ENCODE measurements around the gene GIPR. TPM values are rescaled to one million over a fixed set of nuclear protein-coding genes. Genes with fewer than 3 reads are reported as not detected.
"Not testable (repeated sequence)": the region's sequence is repeated elsewhere in the genome, so short reads cannot be mapped to it uniquely, and the experiment has no call there.

Gene GIPR
- polyA plus RNA-seq, 1 donor from 2014 or later, result 6.4 TPM

- H3F3A ChIP-seq (ENCODE audit: insufficient read depth, low read length, poor library complexity, severe bottlenecking), result no peaks in the 10 kb centered on the region
- peaks cover 37% of the 10 kb centered on the region for H3K79me2 ChIP-seq (replicated peaks; ENCODE audit: insufficient read depth, low read length)
- no peaks in the 10 kb centered on the region for H3K27me3 ChIP-seq (ENCODE audit: insufficient read depth, low read depth, low read length)
- H2AFZ ChIP-seq (ENCODE audit: low read depth, low read length), result peak overlapping the region; percentile 46
- H3K4me2 ChIP-seq (ENCODE audit: low read length), result peak overlapping the region; percentile 90
- peak overlapping the region; percentile 83 for H3K4me3 ChIP-seq (ENCODE audit: low read length)
- no peaks in the 10 kb centered on the region for H3K36me3 ChIP-seq (ENCODE audit: insufficient read depth, low read length)
- peak; percentile 90 for TF ChIP-seq POLR2AphosphoS5 (IDR thresholded peaks at IDR 0.05)
- TF ChIP-seq MXI1 (conservative IDR thresholded peaks at IDR 0.05; ENCODE audit: poor library complexity, severe bottlenecking), result peak; percentile 17
- peak; percentile 95 for TF ChIP-seq EP300 (conservative IDR thresholded peaks at IDR 0.05; ENCODE audit: poor library complexity, severe bottlenecking)
- no peak for TF ChIP-seq SMC3 (conservative IDR thresholded peaks at IDR 0.05; ENCODE audit: poor library complexity)
- peak; percentile 32 for TF ChIP-seq REST (IDR thresholded peaks at IDR 0.05; ENCODE audit: borderline replicate concordance)
- no peak for TF ChIP-seq EZH2 (IDR thresholded peaks at IDR 0.05; ENCODE audit: borderline replicate concordance, insufficient read depth, low read length, poor library complexity, severe bottlenecking)
- TF ChIP-seq TAF1 (IDR thresholded peaks at IDR 0.05; ENCODE audit: low read depth), result peak; percentile 47
- TF ChIP-seq, protein P1, sequence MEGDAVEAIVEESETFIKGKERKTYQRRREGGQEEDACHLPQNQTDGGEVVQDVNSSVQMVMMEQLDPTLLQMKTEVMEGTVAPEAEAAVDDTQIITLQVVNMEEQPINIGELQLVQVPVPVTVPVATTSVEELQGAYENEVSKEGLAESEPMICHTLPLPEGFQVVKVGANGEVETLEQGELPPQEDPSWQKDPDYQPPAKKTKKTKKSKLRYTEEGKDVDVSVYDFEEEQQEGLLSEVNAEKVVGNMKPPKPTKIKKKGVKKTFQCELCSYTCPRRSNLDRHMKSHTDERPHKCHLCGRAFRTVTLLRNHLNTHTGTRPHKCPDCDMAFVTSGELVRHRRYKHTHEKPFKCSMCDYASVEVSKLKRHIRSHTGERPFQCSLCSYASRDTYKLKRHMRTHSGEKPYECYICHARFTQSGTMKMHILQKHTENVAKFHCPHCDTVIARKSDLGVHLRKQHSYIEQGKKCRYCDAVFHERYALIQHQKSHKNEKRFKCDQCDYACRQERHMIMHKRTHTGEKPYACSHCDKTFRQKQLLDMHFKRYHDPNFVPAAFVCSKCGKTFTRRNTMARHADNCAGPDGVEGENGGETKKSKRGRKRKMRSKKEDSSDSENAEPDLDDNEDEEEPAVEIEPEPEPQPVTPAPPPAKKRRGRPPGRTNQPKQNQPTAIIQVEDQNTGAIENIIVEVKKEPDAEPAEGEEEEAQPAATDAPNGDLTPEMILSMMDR (IDR thresholded peaks at IDR 0.05; ENCODE audit: poor library complexity, severe bottlenecking), result peak; percentile 49
- TF ChIP-seq RAD21 (conservative IDR thresholded peaks at IDR 0.05), result no peak
- peak overlapping the region; percentile 99 for H3K27ac ChIP-seq (ENCODE audit: low read length)
- H3K9me2 ChIP-seq (ENCODE audit: insufficient read depth, low read length), result no peaks in the 10 kb centered on the region
- H3K9me3 ChIP-seq (ENCODE audit: low read length), result no peaks in the 10 kb centered on the region
- H3K9ac ChIP-seq (ENCODE audit: low read length), result peak overlapping the region; percentile 99
- H4K20me1 ChIP-seq (ENCODE audit: insufficient read depth), result no peaks in the 10 kb centered on the region
Observed at GRCh38 chr19:45717131-45717982, 49.3 kb downstream of the GIPR start.

DNA sequence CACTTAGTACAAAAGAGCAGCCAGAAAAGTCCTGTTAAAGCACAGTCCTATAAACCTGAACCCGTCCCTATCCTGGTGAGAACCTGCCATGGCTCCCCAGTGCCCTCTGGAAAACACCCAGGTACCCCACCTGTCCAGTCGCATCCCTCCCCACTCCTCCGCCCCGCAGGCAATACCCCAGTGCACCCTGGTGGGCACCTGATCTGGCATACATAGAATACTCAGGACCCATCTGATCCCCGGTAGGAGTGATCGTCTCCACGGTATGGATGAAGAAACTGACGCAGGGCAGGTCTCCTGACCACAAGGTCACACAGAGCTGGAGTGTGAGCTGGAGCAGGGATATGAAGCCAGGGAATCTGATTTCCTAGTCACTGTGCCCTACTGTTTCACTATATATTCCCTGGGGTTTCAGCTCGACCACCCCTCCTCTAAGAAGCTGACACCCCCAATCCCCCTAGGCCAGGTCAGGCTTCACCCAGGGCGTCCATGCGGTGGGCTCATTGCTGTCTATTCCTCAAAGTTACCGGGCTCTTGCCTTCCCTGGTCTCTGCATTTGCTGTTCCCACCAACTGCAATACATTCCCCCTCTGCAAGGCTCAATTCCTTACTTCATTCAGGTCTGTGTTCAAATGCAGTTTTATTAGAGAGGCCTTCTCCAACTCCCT, 50.1 kb downstream of the GIPR start:
- no peak for TF ChIP-seq EZH2 (IDR thresholded peaks at IDR 0.05; ENCODE audit: borderline replicate concordance, insufficient read depth, low read length, poor library complexity, severe bottlenecking)
- TF ChIP-seq TAF1 (IDR thresholded peaks at IDR 0.05; ENCODE audit: low read depth), result no peak
- Histone ChIP-seq H4K20me1 (ENCODE audit: insufficient read depth) (no peaks in the 10 kb centered on the region), H3K4me3 (ENCODE audit: low read length) (peak overlapping the region; percentile 83), H3F3A (ENCODE audit: insufficient read depth, low read length, poor library complexity, severe bottlenecking) (no peaks in the 10 kb centered on the region), H3K27me3 (ENCODE audit: insufficient read depth, low read depth, low read length) (no peaks in the 10 kb centered on the region), H3K36me3 (ENCODE audit: insufficient read depth, low read length) (no peaks in the 10 kb centered on the region), H2AFZ (ENCODE audit: low read depth, low read length) (peak overlapping the region; percentile 36), H3K79me2 (replicated peaks; ENCODE audit: insufficient read depth, low read length) (peaks cover 37% of the 10 kb centered on the region), H3K9me3 (ENCODE audit: low read length) (no peaks in the 10 kb centered on the region), H3K9me2 (ENCODE audit: insufficient read depth, low read length) (no peaks in the 10 kb centered on the region), H3K4me2 (ENCODE audit: low read length) (peak overlapping the region; percentile 57), H3K9ac (ENCODE audit: low read length) (peak overlapping the region; percentile 99), H3K27ac (ENCODE audit: low read length) (peak overlapping the region; percentile 99)

- H3K27me3 ChIP-seq (ENCODE audit: insufficient read depth, low read depth, low read length); H3F3A ChIP-seq (ENCODE audit: insufficient read depth, low read length, poor library complexity, severe bottlenecking); H3K9ac ChIP-seq (ENCODE audit: low read length); H3K9me2 ChIP-seq (ENCODE audit: insufficient read depth, low read length); H2AFZ ChIP-seq (ENCODE audit: low read depth, low read length); H3K4me3 ChIP-seq (ENCODE audit: low read length); H3K4me2 ChIP-seq (ENCODE audit: low read length); H3K36me3 ChIP-seq (ENCODE audit: insufficient read depth, low read length); H4K20me1 ChIP-seq (ENCODE audit: insufficient read depth); H3K9me3 ChIP-seq (ENCODE audit: low read length); H3K27ac ChIP-seq (ENCODE audit: low read length): not testable (repeated sequence)
- peaks cover 33% of the 10 kb centered on the region for H3K79me2 ChIP-seq (replicated peaks; ENCODE audit: insufficient read depth, low read length)
Observed at GRCh38 chr19:45720065-45720464, 52.0 kb downstream of the GIPR start.

DNA sequence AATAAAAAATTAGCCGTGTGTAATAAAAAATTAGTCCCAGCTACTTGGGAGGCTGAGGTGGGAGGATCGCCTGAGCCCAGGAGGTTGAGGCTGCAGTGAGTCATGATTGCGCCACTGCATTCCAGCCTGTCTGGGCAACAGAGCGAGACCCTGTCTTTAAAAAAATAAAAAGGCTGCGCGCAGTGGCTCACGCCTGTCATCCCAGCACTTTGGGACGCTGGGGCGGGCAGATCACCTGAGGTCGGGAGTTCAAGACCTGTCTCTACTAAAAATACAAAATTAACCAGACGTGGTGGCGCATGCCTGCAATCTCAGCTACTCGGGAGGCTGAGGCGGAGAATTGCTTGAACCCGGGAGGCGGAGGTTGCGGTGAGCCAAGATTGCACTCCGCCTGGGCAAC, 60.7 kb downstream of the GIPR start:
- not testable (repeated sequence) for H2AFZ ChIP-seq (ENCODE audit: low read depth, low read length); H3K4me3 ChIP-seq (ENCODE audit: low read length); H3K9me3 ChIP-seq (ENCODE audit: low read length); H3K36me3 ChIP-seq (ENCODE audit: insufficient read depth, low read length); H3K9me2 ChIP-seq (ENCODE audit: insufficient read depth, low read length); H3K4me2 ChIP-seq (ENCODE audit: low read length); H3K9ac ChIP-seq (ENCODE audit: low read length); H3F3A ChIP-seq (ENCODE audit: insufficient read depth, low read length, poor library complexity, severe bottlenecking); H3K27ac ChIP-seq (ENCODE audit: low read length); H4K20me1 ChIP-seq (ENCODE audit: insufficient read depth); H3K27me3 ChIP-seq (ENCODE audit: insufficient read depth, low read depth, low read length)
- peaks cover 26% of the 10 kb centered on the region for H3K79me2 ChIP-seq (replicated peaks; ENCODE audit: insufficient read depth, low read length)
